Measurements from ENCODE around the gene FAM83E. TPM values are rescaled to one million over a fixed set of nuclear protein-coding genes. Genes with fewer than 3 reads are reported as not detected.

Gene FAM83E
- polyA plus RNA-seq, 1 donor from 2014 or later = 0.73 TPM

GRCh38 chr19:48606463-48607358 is 8.2 kb downstream of the FAM83E start, which contains the start of gene SPACA4:
Gene SPACA4, plus strand, starts transcription at chr19:48606742. Its CDS starts 237 bp downstream, at chr19:48606979.
- Histone ChIP-seq H3K9ac (ENCODE audit: low read length) (no peak within 1 kb of the TSS), H3F3A (ENCODE audit: insufficient read depth, low read length, poor library complexity, severe bottlenecking) (no peaks in the 10 kb centered on the region), H2AFZ (ENCODE audit: low read depth, low read length) (no peak within 1 kb of the TSS), H4K20me1 (ENCODE audit: insufficient read depth) (no peaks in the 10 kb centered on the region), H3K4me2 (ENCODE audit: low read length) (no peak within 1 kb of the TSS), H3K9me3 (ENCODE audit: low read length) (no peaks in the 10 kb centered on the region), H3K27ac (ENCODE audit: low read length) (no peak within 1 kb of the TSS), H3K79me2 (replicated peaks; ENCODE audit: insufficient read depth, low read length) (no peaks in the 10 kb centered on the region), H3K4me3 (ENCODE audit: low read length) (no peak within 1 kb of the TSS), H3K27me3 (ENCODE audit: insufficient read depth, low read depth, low read length) (no peaks in the 10 kb centered on the region), H3K36me3 (ENCODE audit: insufficient read depth, low read length) (no peaks in the 10 kb centered on the region), H3K9me2 (ENCODE audit: insufficient read depth, low read length) (no peaks in the 10 kb centered on the region)
- TF ChIP-seq CTCF (IDR thresholded peaks at IDR 0.05; ENCODE audit: poor library complexity, severe bottlenecking) (no peak), TAF1 (IDR thresholded peaks at IDR 0.05; ENCODE audit: low read depth) (no peak), MXI1 (conservative IDR thresholded peaks at IDR 0.05; ENCODE audit: poor library complexity, severe bottlenecking) (no peak), POLR2AphosphoS5 (IDR thresholded peaks at IDR 0.05) (no peak), RAD21 (conservative IDR thresholded peaks at IDR 0.05) (no peak)

- Histone ChIP-seq H3K27ac (ENCODE audit: low read length) (no peak overlapping the region), H3K9me3 (ENCODE audit: low read length) (no peaks in the 10 kb centered on the region), H3K4me3 (ENCODE audit: low read length) (no peak overlapping the region), H3K9ac (ENCODE audit: low read length) (no peak overlapping the region), H3K79me2 (replicated peaks; ENCODE audit: insufficient read depth, low read length) (no peaks in the 10 kb centered on the region), H3K4me2 (ENCODE audit: low read length) (no peak overlapping the region), H4K20me1 (ENCODE audit: insufficient read depth) (no peaks in the 10 kb centered on the region), H3K27me3 (ENCODE audit: insufficient read depth, low read depth, low read length) (no peaks in the 10 kb centered on the region), H3K36me3 (ENCODE audit: insufficient read depth, low read length) (no peaks in the 10 kb centered on the region), H3F3A (ENCODE audit: insufficient read depth, low read length, poor library complexity, severe bottlenecking) (no peaks in the 10 kb centered on the region), H2AFZ (ENCODE audit: low read depth, low read length) (no peak overlapping the region), H3K9me2 (ENCODE audit: insufficient read depth, low read length) (no peaks in the 10 kb centered on the region)
- no peak for TF ChIP-seq TAF1 (IDR thresholded peaks at IDR 0.05; ENCODE audit: low read depth)
- TF ChIP-seq CTCF (IDR thresholded peaks at IDR 0.05; ENCODE audit: poor library complexity, severe bottlenecking) = no peak
- TF ChIP-seq MXI1 (conservative IDR thresholded peaks at IDR 0.05; ENCODE audit: poor library complexity, severe bottlenecking) = no peak
- no peak for TF ChIP-seq REST (IDR thresholded peaks at IDR 0.05; ENCODE audit: borderline replicate concordance)
- no peak for TF ChIP-seq POLR2AphosphoS5 (IDR thresholded peaks at IDR 0.05)
- no peak for TF ChIP-seq SMC3 (conservative IDR thresholded peaks at IDR 0.05; ENCODE audit: poor library complexity)
- TF ChIP-seq EP300 (conservative IDR thresholded peaks at IDR 0.05; ENCODE audit: poor library complexity, severe bottlenecking) = no peak
- TF ChIP-seq RAD21 (conservative IDR thresholded peaks at IDR 0.05) = no peak
- TF ChIP-seq EZH2 (IDR thresholded peaks at IDR 0.05; ENCODE audit: borderline replicate concordance, insufficient read depth, low read length, poor library complexity, severe bottlenecking) = no peak
These were observed 11.0 kb downstream of the FAM83E start for GRCh38 chr19:48603850-48604249.

All from neural cell (in vitro differentiated cells).